B cell (primary cell): Measurements from ENCODE around the gene VOPP1. TPM values are rescaled to one million over a fixed set of nuclear protein-coding genes. Genes with fewer than 3 reads are reported as not detected.

Source experiments
- ATAC-seq: fragments of 200-7000 bp; cut with Tn5 transposase; one replicate; pipeline ENCODE4 v1.10.0; 2021; ENCODE audit warnings: low read depth, mild to moderate bottlenecking, moderate number of reproducible peaks, moderate library complexity
- CTCF ChIA-PET: fragments of 350-600 bp; sonication (Branson Sonifier 250); formaldehyde crosslinking; loops from one replicate; lab custom pipeline; 2021; ENCODE audit warnings: antibody characterized with exemption, inconsistent platforms; lab: Charles Lee
- POLR2A ChIA-PET: fragments of 350-600 bp; sonication (Branson Sonifier 250); formaldehyde crosslinking; loops from one replicate; lab custom pipeline; 2021; ENCODE audit warnings: antibody characterized with exemption; lab: Charles Lee
- DNase-seq: peaks from one replicate; pipeline ENCODE4 v3.0.0; 2013
- H2AFZ ChIP-seq: 2 replicates; pipeline ENCODE4 v1.6.1; 2012; ENCODE audit warnings: mild to moderate bottlenecking, low read depth, low read length; ENCODE audit not compliant: insufficient read depth, poor library complexity, severe bottlenecking
- H3K27ac ChIP-seq, 2 donors: 1 replicate in 1 of 2; 2 replicates in 1 of 2; pipeline ENCODE4 v1.5.1; 2012 to 2013; ENCODE audit warnings: low read length in 2 of 2, mild to moderate bottlenecking in 2 of 2, moderate library complexity in 1 of 2
- H3K27me3 ChIP-seq, 4 experiments: fragments of 200-600 bp in 1 of 4; sonication (generic) in 1 of 4; replicated peaks in 1 of 4; 1 replicate in 2 of 4; 2 replicates in 2 of 4; pipeline versions ENCODE4 v1.6.1 to v1.7.0; 2013 to 2016; ENCODE audit warnings: low read length in 3 of 4, mild to moderate bottlenecking in 2 of 4, mixed read lengths in 1 of 4, moderate library complexity in 1 of 4; ENCODE audit not compliant: insufficient read depth in 4 of 4, control insufficient read depth in 3 of 4; ENCODE audit errors: control extremely low read depth in 1 of 4
- H3K36me3 ChIP-seq, 2 experiments: replicated peaks in 1 of 2; 1 replicate in 1 of 2; 2 replicates in 1 of 2; pipeline versions ENCODE4 v1.6.1 to v1.7.1; 2013; ENCODE audit warnings: low read length in 1 of 2; ENCODE audit not compliant: insufficient read depth in 2 of 2, control insufficient read depth in 1 of 2; ENCODE audit errors: control extremely low read depth in 1 of 2, extremely low read depth in 1 of 2
- H3K4me1 ChIP-seq, 2 donors: fragments of 200-600 bp in 1 of 2; sonication (generic) in 1 of 2; 1 replicate in 1 of 2; 2 replicates in 1 of 2; pipeline versions ENCODE4 v1.5.1 to v1.6.1; 2013 to 2017; ENCODE audit warnings: low read length in 2 of 2; ENCODE audit not compliant: control insufficient read depth in 2 of 2, insufficient read depth in 2 of 2
- H3K4me2 ChIP-seq: replicated peaks from 2 replicates; pipeline ENCODE3; 2012; ENCODE audit warnings: mild to moderate bottlenecking, low read depth, low read length; ENCODE audit not compliant: poor library complexity, severe bottlenecking
- H3K4me3 ChIP-seq, 5 experiments: fragments of 200-600 bp in 1 of 5; sonication (generic) in 1 of 5; 1 replicate in 3 of 5; 2 replicates in 2 of 5; pipeline versions ENCODE4 v1.5.1 to v1.7.0; 2011 to 2016; ENCODE audit warnings: low read length in 4 of 5, mild to moderate bottlenecking in 4 of 5, low read depth in 2 of 5, control low read depth in 1 of 5, moderate library complexity in 1 of 5; ENCODE audit not compliant: insufficient read depth in 1 of 5; ENCODE audit errors: control extremely low read depth in 1 of 5, extremely low read depth in 1 of 5
- H3K79me2 ChIP-seq: fragments of 200-600 bp; sonication (generic); one replicate; pipeline ENCODE4 v1.6.0; 2016; ENCODE audit warnings: low read length; ENCODE audit not compliant: control insufficient read depth, insufficient read depth
- H3K9ac ChIP-seq: fragments of 200-600 bp; sonication (generic); 2 replicates; pipeline ENCODE4 v1.6.1; 2017; ENCODE audit warnings: mild to moderate bottlenecking, low read length, moderate library complexity
- H3K9me3 ChIP-seq, 3 donors: one replicate each; pipeline versions ENCODE4 v1.6.1 to v1.7.1; 2013; ENCODE audit warnings: low read length in 2 of 3; ENCODE audit not compliant: control insufficient read depth in 2 of 3, insufficient read depth in 1 of 3; ENCODE audit errors: control extremely low read depth in 1 of 3
- H4K20me1 ChIP-seq: 2 replicates; pipeline ENCODE4 v1.6.0; 2012; ENCODE audit warnings: mild to moderate bottlenecking, low read length; ENCODE audit not compliant: insufficient read depth, control insufficient read depth, poor library complexity, severe bottlenecking
- H3K27ac Mint-ChIP-seq: one replicate; pipeline ENCODE4 v1.8.0; 2021; ENCODE audit warnings: mixed read lengths
- H3K27me3 Mint-ChIP-seq: one replicate; pipeline ENCODE4 v1.8.0; 2021; ENCODE audit warnings: mixed read lengths
- H3K4me1 Mint-ChIP-seq: one replicate; pipeline ENCODE4 v1.8.0; 2021; ENCODE audit warnings: mixed read lengths
- H3K4me3 Mint-ChIP-seq: one replicate; pipeline ENCODE4 v1.8.0; 2021; ENCODE audit warnings: mixed read lengths
- H3K9me3 Mint-ChIP-seq: one replicate; pipeline ENCODE4 v1.8.0; 2022; ENCODE audit warnings: mixed read lengths; ENCODE audit not compliant: insufficient read depth
- EZH2 ChIP-seq: IDR thresholded peaks from 2 replicates; pipeline ENCODE4 v1.6.1; 2012; ENCODE audit warnings: borderline replicate concordance, low read depth, mild to moderate bottlenecking, moderate library complexity, low read length; ENCODE audit not compliant: insufficient read depth, poor library complexity, severe bottlenecking
- WGBS: methylation state at CpG from one replicate; pipeline ENCODE4 v1.1.5; 2013; ENCODE audit warnings: missing lambda C conversion rate; ENCODE audit not compliant: insufficient coverage; 5-methylcytosine and 5-hydroxymethylcytosine counted together
- intact Hi-C: fragments of 100-400 bp; cut with micrococcal nuclease; formaldehyde crosslinking; loops from one replicate; pipeline ENCODE4 v1.10.0; 2022
- polyA plus RNA-seq: library from polyadenylated mRNA; depleted of rRNA; stranded (reverse); fragments of >200 nt; gene quantifications from 2 replicates; pipeline ENCODE4 v1.2.3, GENCODE V29; 2012
- total RNA-seq, 2 donors: library from RNA; stranded (reverse); fragments of 120-200 nt in 1 of 2; gene quantifications; 1 replicate in 1 of 2; 2 replicates in 1 of 2; pipeline versions ENCODE4 v1.2.3 to v1.2.4, GENCODE V29; 2013 to 2022
- TF ChIP-seq, protein P1 (sequence below): fragments of 200-600 bp; IDR thresholded peaks from one replicate; pipeline ENCODE4 v1.8.0; 2022; ENCODE audit warnings: antibody characterized with exemption, mild to moderate bottlenecking

The VOPP1 gene
- total and polyA plus RNA-seq, 2 donors (not counting 1 experiment from before 2014, with no cell fraction given), result 53.2 to 256 TPM

DNA sequence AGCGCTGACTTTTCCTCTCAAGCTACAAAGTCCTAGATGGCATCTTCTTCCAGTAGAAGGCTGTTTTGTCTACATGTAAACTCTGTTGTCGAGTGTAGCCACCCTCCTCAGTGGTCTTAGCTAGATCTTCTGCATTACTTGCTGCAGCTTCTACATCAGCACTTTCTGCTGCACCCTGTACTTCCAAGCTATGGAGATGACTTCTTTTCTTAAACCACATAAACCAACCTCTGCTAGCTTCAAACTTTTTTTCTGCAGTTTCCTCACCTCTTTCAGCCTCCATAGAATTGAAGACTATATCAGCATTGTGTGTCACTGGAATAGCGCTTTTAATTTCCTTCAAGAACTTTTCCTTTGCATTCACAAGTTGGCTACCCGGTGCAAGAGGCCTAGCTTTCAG is 119.3 kb downstream of the VOPP1 start:
- no peak overlapping the region for H3K27ac ChIP-seq
- DNase-seq, result no peak
- no peak overlapping the region for H3K4me2 ChIP-seq
- TF ChIP-seq, protein P1, sequence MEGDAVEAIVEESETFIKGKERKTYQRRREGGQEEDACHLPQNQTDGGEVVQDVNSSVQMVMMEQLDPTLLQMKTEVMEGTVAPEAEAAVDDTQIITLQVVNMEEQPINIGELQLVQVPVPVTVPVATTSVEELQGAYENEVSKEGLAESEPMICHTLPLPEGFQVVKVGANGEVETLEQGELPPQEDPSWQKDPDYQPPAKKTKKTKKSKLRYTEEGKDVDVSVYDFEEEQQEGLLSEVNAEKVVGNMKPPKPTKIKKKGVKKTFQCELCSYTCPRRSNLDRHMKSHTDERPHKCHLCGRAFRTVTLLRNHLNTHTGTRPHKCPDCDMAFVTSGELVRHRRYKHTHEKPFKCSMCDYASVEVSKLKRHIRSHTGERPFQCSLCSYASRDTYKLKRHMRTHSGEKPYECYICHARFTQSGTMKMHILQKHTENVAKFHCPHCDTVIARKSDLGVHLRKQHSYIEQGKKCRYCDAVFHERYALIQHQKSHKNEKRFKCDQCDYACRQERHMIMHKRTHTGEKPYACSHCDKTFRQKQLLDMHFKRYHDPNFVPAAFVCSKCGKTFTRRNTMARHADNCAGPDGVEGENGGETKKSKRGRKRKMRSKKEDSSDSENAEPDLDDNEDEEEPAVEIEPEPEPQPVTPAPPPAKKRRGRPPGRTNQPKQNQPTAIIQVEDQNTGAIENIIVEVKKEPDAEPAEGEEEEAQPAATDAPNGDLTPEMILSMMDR, result no peak
- TF ChIP-seq EZH2, result no peak
- ChIA-PET POLR2A (no interaction called here), CTCF (interaction anchor here (1.0 to 1.3 kb wide), 2 partner anchors 13 to 20 kb away, joined by 3 read pairs; no protein-coding TSS in a partner anchor)
- H3K36me3 ChIP-seq, result peaks cover 2 to 3% of the 10 kb centered on the region in 2 experiments
- H3K4me1 ChIP-seq, result no peaks in the 10 kb centered on the region
- H3K27me3 ChIP-seq, result no peaks in the 10 kb centered on the region
- 97% methylated on average over 4 of the region's 4 CpGs for WGBS
- no peak for ATAC-seq
- H3K4me1 Mint-ChIP-seq, result peaks cover 32% of the 10 kb centered on the region
- no peak overlapping the region for H3K27ac Mint-ChIP-seq
- no peaks in the 10 kb centered on the region for H3K79me2 ChIP-seq
- no peak overlapping the region for H2AFZ ChIP-seq
- no peaks in the 10 kb centered on the region for H3K27me3 Mint-ChIP-seq
- intact Hi-C loops, result no loop called here
- peaks cover 0 to 7% (median 2%) of the 10 kb centered on the region in 3 donors for H3K9me3 ChIP-seq
- H3K4me3 Mint-ChIP-seq, result no peak overlapping the region
- H4K20me1 ChIP-seq, result no peaks in the 10 kb centered on the region
- H3K9me3 Mint-ChIP-seq, result peaks cover 7% of the 10 kb centered on the region
- H3K9ac ChIP-seq, result no peak overlapping the region
- H3K4me3 ChIP-seq, result no peak overlapping the region

DNA sequence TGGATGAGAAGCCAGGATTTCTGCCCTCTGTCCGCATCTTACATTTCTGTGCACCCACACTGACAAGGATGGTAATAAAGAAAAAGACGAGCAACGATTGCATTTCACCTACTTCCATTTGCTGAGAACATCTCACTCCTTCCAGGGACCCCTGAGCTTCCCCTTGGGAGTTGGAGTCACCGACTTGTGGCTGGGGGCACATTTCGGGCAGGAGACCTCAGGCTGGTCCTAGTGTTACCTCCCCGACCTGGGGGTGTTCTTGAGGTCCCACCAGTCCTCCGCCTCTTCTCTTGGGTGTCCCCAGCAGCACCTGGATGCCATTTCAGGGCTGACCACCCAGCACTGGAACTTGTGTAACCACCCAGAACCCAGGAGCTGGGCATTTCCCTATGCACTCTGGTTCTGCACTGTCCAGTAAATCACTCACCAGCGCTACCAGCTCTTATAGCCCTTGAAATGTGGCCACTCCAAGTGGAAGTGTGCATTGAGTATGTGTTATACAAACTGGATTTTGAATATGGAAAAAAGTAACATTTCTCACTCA is 122.2 kb downstream of the VOPP1 start:
- H4K20me1 ChIP-seq, result no peaks in the 10 kb centered on the region
- Mint-ChIP-seq H3K27me3 (no peaks in the 10 kb centered on the region), H3K9me3 (peaks cover 2% of the 10 kb centered on the region), H3K27ac (peak overlapping the region; percentile 61), H3K4me1 (peaks cover 9% of the 10 kb centered on the region), H3K4me3 (no peak overlapping the region)
- no peak overlapping the region for H3K4me2 ChIP-seq
- ChIA-PET CTCF (no interaction called here), POLR2A (no interaction called here)
- intact Hi-C loops, result no loop called here
- no peaks in the 10 kb centered on the region for H3K4me1 ChIP-seq
- no peaks in the 10 kb centered on the region for H3K27me3 ChIP-seq
- H3K79me2 ChIP-seq, result no peaks in the 10 kb centered on the region
- H3K9me3 ChIP-seq, result peaks cover 0 to 7% (median 0%) of the 10 kb centered on the region in 3 donors
- H3K27ac ChIP-seq, result no peak overlapping the region
- WGBS, result 96% methylated on average over 7 of the region's 8 CpGs
- no peak for DNase-seq
- H3K36me3 ChIP-seq, result peaks cover 2 to 3% of the 10 kb centered on the region in 2 experiments
- H3K9ac ChIP-seq, result no peak overlapping the region
- ATAC-seq, result no peak
- TF ChIP-seq EZH2, result no peak
- TF ChIP-seq, protein P1, result no peak
- no peak overlapping the region for H3K4me3 ChIP-seq
- no peak overlapping the region for H2AFZ ChIP-seq
